HepG2 (cell line): ENCODE data around the gene PIM1. TPM values are rescaled to one million over a fixed set of nuclear protein-coding genes. Genes with fewer than 3 reads are reported as not detected.

Source experiments
- ATF1 ChIP-seq: IDR thresholded peaks from 2 replicates; pipeline ENCODE4 v1.6.1; 2016; ENCODE audit warnings: mild to moderate bottlenecking, control low read depth
- CEBPB ChIP-seq: IDR thresholded peaks from 2 replicates; pipeline ENCODE4 v1.6.1; 2011; ENCODE audit warnings: low read depth, low read length, improper control_type of control experiment, borderline replicate concordance
- DPF2 ChIP-seq: sonication (generic); formaldehyde crosslinking; IDR thresholded peaks from 2 replicates; pipeline ENCODE4 v1.4.0; 2020; ENCODE audit warnings: mild to moderate bottlenecking, low read depth, missing genetic modification reagents, borderline replicate concordance
- HDAC6 ChIP-seq: fragments of 200-600 bp; sonication (generic); IDR thresholded peaks from 2 replicates; pipeline ENCODE4 v1.7.0; 2017; ENCODE audit warnings: mild to moderate bottlenecking, antibody characterized with exemption, low read length, low read depth
- HNF4A ChIP-seq: sonication (generic); formaldehyde crosslinking; IDR thresholded peaks from 2 replicates; pipeline ENCODE4 v1.4.0; 2020; ENCODE audit warnings: missing genetic modification reagents
- HOXD1 ChIP-seq: sonication (generic); formaldehyde crosslinking; IDR thresholded peaks from 2 replicates; pipeline ENCODE4 v1.5.0; 2020; ENCODE audit warnings: missing genetic modification reagents
- IKZF1 ChIP-seq: fragments of 450-650 bp; IDR thresholded peaks from 2 replicates; pipeline ENCODE4 v1.7.1; 2016
- KLF16 ChIP-seq, 2 experiments: sonication (generic) in 1 of 2; formaldehyde crosslinking in 1 of 2; IDR thresholded peaks; 2 replicates each; pipeline versions ENCODE4 v1.6.1 to v1.8.0; 2016 to 2023; ENCODE audit warnings: missing genetic modification reagents in 2 of 2, missing compliant biosample characterization in 1 of 2
- NCOA2 ChIP-seq: sonication (generic); formaldehyde crosslinking; IDR thresholded peaks from 2 replicates; pipeline ENCODE4 v1.8.0; 2022; ENCODE audit warnings: inconsistent platforms
- RBM22 ChIP-seq: fragments of 200-400 bp; formaldehyde crosslinking; optimal IDR thresholded peaks from 2 replicates; pipeline ENCODE3; 2017; ENCODE audit warnings: mild to moderate bottlenecking, low read length, moderate library complexity
- SNAI1 ChIP-seq: sonication (generic); formaldehyde crosslinking; IDR thresholded peaks from 2 replicates; pipeline ENCODE4 v1.5.0; 2020; ENCODE audit warnings: mild to moderate bottlenecking, missing genetic modification reagents, borderline replicate concordance
- SOX6 ChIP-seq, 2 experiments: fragments of 450-650 bp in 1 of 2; sonication (generic) in 1 of 2; formaldehyde crosslinking in 1 of 2; IDR thresholded peaks; 2 replicates each; pipeline versions ENCODE4 v1.4.0 to v1.6.1; 2017 to 2020; ENCODE audit warnings: antibody characterized with exemption in 1 of 2, mild to moderate bottlenecking in 1 of 2, missing genetic modification reagents in 1 of 2
- SUZ12 ChIP-seq: fragments of 150-350 bp; IDR thresholded peaks from 2 replicates; pipeline ENCODE4 v1.6.1; 2014; ENCODE audit warnings: low read depth, low read length
- YEATS2 ChIP-seq: sonication (generic); formaldehyde crosslinking; IDR thresholded peaks from 2 replicates; pipeline ENCODE4 v1.4.0; 2020; ENCODE audit warnings: missing genetic modification reagents, borderline replicate concordance
- ZKSCAN5 ChIP-seq: sonication (generic); formaldehyde crosslinking; IDR thresholded peaks from 2 replicates; pipeline ENCODE4 v1.5.1; 2020; ENCODE audit warnings: mild to moderate bottlenecking, missing genetic modification reagents
- ZMYM4 ChIP-seq: sonication (generic); formaldehyde crosslinking; IDR thresholded peaks from 2 replicates; pipeline ENCODE4 v1.8.1; 2023; ENCODE audit warnings: mild to moderate bottlenecking, missing genetic modification reagents
- ZNF124 ChIP-seq: sonication (generic); formaldehyde crosslinking; IDR thresholded peaks from 2 replicates; pipeline ENCODE4 v1.4.0; 2020; ENCODE audit warnings: missing genetic modification reagents
- ZNF567 ChIP-seq: sonication (generic); formaldehyde crosslinking; IDR thresholded peaks from 2 replicates; pipeline ENCODE4 v1.8.1; 2023; ENCODE audit warnings: mild to moderate bottlenecking, missing genetic modification reagents, borderline replicate concordance
- polyA plus RNA-seq, 8 experiments: library from polyadenylated mRNA; depleted of rRNA in 3 of 8; stranded (reverse) in 7 of 8; unstranded in 1 of 8; fragments of >200 nt; fragmentation: Illumina TruSeq in 4 of 8; extraction: Trizol in 4 of 8; gene quantifications; 2 replicates each; pipeline versions ENCODE4 v1.2.1 to v1.2.3, GENCODE V29; 2011 to 2016; ENCODE audit warnings: low read depth in 4 of 8, missing spikeins in 1 of 8, mixed read lengths in 1 of 8; ENCODE audit not compliant: insufficient read depth in 1 of 8
- total RNA-seq, 5 experiments: library from RNA; depleted of rRNA; stranded (reverse); fragments of >200 nt; fragmentation: Illumina TruSeq; extraction: Trizol; gene quantifications; 2 replicates each; pipeline ENCODE4 v1.2.3, GENCODE V29; 2016; ENCODE audit warnings: low read depth in 1 of 5
- TF ChIP-seq, protein P1 (sequence below): fragments of 450-650 bp; IDR thresholded peaks from 2 replicates; pipeline ENCODE4 v1.6.1; 2016
- TF ChIP-seq, protein P2 (sequence below): sonication (generic); formaldehyde crosslinking; IDR thresholded peaks from 2 replicates; pipeline ENCODE4 v1.8.0; 2022; ENCODE audit warnings: mild to moderate bottlenecking, missing genetic modification reagents, moderate library complexity
- TF ChIP-seq, protein P3 (sequence below): sonication (generic); formaldehyde crosslinking; conservative IDR thresholded peaks from 2 replicates; pipeline ENCODE4 v1.4.0; 2020; ENCODE audit warnings: missing genetic modification reagents
- TF ChIP-seq, protein P4 (sequence below): sonication (generic); formaldehyde crosslinking; IDR thresholded peaks from 2 replicates; pipeline ENCODE4 v1.8.0; 2022; ENCODE audit warnings: low read depth, missing genetic modification reagents
- TF ChIP-seq, protein P5 (sequence below): sonication (generic); formaldehyde crosslinking; IDR thresholded peaks from 2 replicates; pipeline ENCODE4 v1.4.0; 2020; ENCODE audit warnings: missing genetic modification reagents, low read depth, mild to moderate bottlenecking, borderline replicate concordance

PIM1 gene
- total and polyA plus RNA-seq, 2 of the 13 experiments (the other 11 are each of a cell fraction or from before 2014, with no cell fraction given), result 29.4 to 117 TPM

DNA sequence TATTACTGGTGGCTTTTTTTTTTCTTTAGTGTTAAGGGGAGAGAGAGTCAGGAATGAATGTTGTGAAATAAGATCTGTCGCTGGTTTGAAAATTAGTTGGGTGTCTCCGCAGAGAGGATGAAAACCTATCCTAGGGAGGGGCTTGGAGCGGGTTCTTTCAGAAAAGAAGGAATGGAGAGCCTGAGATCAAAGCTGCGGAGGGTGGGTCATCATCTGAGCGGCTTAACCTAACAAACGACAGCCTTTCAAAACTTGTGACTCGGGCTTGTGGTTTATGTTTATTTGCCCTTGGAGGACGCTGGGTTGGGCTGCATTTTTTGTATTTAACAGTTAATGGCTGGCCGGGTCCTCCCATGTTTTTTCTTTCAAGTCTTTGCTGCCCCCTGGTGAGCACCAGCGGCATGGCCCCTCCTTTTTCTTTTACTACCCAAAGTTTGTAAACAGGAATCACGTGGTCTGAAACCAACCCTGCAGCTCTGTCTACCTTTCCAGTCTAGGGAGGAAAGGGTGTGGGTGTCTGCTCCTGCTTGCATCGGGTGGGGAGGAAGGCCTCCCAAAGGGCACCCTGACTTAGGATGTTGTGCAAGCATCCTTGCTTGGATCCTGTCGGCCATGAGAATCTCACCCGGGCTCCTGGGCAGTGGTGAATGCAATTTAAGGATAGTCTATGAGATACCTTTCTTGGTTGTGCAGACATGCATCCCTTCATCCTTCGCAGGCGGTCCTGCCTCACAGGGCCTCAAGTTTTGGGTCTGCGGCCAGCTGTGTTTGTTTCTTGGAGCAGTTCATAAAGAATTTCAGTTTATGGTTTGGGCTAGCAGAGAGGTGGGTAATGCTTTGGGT is 2.2 kb downstream of the PIM1 start (continued):
- TF ChIP-seq HOXD1 (CRISPR knock-in tag), result peak; percentile 72; the same call in 1 of the 2 replicates
- TF ChIP-seq HDAC6, result no peak
- no peak for TF ChIP-seq DPF2 (CRISPR knock-in tag)
- TF ChIP-seq YEATS2 (CRISPR knock-in tag), result peak; percentile 46; the same call in 1 of the 2 replicates
- no peak for TF ChIP-seq SUZ12
- TF ChIP-seq, protein P1, sequence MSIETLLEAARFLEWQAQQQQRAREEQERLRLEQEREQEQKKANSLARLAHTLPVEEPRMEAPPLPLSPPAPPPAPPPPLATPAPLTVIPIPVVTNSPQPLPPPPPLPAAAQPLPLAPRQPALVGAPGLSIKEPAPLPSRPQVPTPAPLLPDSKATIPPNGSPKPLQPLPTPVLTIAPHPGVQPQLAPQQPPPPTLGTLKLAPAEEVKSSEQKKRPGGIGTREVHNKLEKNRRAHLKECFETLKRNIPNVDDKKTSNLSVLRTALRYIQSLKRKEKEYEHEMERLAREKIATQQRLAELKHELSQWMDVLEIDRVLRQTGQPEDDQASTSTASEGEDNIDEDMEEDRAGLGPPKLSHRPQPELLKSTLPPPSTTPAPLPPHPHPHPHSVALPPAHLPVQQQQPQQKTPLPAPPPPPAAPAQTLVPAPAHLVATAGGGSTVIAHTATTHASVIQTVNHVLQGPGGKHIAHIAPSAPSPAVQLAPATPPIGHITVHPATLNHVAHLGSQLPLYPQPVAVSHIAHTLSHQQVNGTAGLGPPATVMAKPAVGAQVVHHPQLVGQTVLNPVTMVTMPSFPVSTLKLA, result peak; percentile 97
- peak; percentile 61; the same call in 1 of the 2 replicates for TF ChIP-seq SNAI1 (CRISPR knock-in tag)
- TF ChIP-seq, protein P2, sequence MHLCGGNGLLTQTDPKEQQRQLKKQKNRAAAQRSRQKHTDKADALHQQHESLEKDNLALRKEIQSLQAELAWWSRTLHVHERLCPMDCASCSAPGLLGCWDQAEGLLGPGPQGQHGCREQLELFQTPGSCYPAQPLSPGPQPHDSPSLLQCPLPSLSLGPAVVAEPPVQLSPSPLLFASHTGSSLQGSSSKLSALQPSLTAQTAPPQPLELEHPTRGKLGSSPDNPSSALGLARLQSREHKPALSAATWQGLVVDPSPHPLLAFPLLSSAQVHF (CRISPR knock-in tag), result no peak
- TF ChIP-seq NCOA2, result peak; percentile 90
- TF ChIP-seq ZNF124 (CRISPR knock-in tag), result peak; percentile 30; the same call in 1 of the 2 replicates
- no peak for TF ChIP-seq IKZF1
- TF ChIP-seq, protein P3, sequence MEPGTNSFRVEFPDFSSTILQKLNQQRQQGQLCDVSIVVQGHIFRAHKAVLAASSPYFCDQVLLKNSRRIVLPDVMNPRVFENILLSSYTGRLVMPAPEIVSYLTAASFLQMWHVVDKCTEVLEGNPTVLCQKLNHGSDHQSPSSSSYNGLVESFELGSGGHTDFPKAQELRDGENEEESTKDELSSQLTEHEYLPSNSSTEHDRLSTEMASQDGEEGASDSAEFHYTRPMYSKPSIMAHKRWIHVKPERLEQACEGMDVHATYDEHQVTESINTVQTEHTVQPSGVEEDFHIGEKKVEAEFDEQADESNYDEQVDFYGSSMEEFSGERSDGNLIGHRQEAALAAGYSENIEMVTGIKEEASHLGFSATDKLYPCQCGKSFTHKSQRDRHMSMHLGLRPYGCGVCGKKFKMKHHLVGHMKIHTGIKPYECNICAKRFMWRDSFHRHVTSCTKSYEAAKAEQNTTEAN (CRISPR knock-in tag), result peak; percentile 64
- TF ChIP-seq ZNF567, result no peak
- TF ChIP-seq RBM22, result no peak
- TF ChIP-seq CEBPB, result peak; percentile 54; the same call in 1 of the 2 replicates
- TF ChIP-seq ZMYM4 (CRISPR knock-in tag), result peak; percentile 42; the same call in 1 of the 2 replicates
- TF ChIP-seq, protein P4, sequence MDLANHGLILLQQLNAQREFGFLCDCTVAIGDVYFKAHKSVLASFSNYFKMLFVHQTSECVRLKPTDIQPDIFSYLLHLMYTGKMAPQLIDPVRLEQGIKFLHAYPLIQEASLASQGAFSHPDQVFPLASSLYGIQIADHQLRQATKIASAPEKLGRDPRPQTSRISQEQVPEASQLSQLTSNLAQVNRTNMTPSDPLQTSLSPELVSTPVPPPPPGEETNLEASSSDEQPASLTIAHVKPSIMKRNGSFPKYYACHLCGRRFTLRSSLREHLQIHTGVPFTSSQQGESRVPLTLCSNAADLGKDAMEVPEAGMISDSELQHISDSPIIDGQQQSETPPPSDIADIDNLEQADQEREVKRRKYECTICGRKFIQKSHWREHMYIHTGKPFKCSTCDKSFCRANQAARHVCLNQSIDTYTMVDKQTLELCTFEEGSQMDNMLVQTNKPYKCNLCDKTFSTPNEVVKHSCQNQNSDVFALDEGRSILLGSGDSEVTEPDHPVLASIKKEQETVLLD, result no peak
- TF ChIP-seq, protein P5, sequence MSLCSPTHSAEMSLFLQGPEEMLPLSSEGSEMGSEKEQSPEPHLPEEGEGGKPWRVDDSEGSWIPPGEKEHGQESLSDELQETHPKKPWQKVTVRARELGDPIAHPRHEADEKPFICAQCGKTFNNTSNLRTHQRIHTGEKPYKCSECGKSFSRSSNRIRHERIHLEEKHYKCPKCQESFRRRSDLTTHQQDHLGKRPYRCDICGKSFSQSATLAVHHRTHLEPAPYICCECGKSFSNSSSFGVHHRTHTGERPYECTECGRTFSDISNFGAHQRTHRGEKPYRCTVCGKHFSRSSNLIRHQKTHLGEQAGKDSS (CRISPR knock-in tag), result peak; percentile 35; the same call in 1 of the 2 replicates
- TF ChIP-seq SOX6 (IDR thresholded peaks at IDR 0.05), result no peak
- TF ChIP-seq SOX6 (CRISPR knock-in tag; IDR thresholded peaks at IDR 0.05), result peak; percentile 93
- TF ChIP-seq HNF4A (CRISPR knock-in tag), result peak; percentile 77
- peak in 1 of 2 experiments; percentile 78; a peak in 1 of 4 replicates for TF ChIP-seq KLF16 (CRISPR knock-in tag; IDR thresholded peaks at IDR 0.05)
- TF ChIP-seq ATF1 (CRISPR knock-in tag), result peak; percentile 72
- TF ChIP-seq ZKSCAN5 (CRISPR knock-in tag), result no peak
